SU-DHL-6 (cell line): ENCODE results near the gene LHFPL4.

Experiments
- H2AFZ ChIP-seq: fragments of 200-600 bp; sonication (generic); 2 replicates; pipeline ENCODE4 v1.6.1; 2014; ENCODE audit warnings: low read depth, mild to moderate bottlenecking, moderate library complexity, mixed read lengths, antibody characterized with exemption, low read length; ENCODE audit not compliant: severe bottlenecking
- H3F3A ChIP-seq: fragments of 200-600 bp; shearing (Covaris generic); 2 replicates; pipeline ENCODE4 v1.6.0; 2016; ENCODE audit warnings: antibody characterized with exemption, mild to moderate bottlenecking; ENCODE audit not compliant: insufficient read depth
- H3K27ac ChIP-seq: fragments of 200-600 bp; sonication (generic); 2 replicates; pipeline ENCODE4 v1.5.1; 2016; ENCODE audit warnings: low read depth, mild to moderate bottlenecking, low read length, moderate library complexity, mixed read lengths
- H3K27me3 ChIP-seq: fragments of 200-600 bp; sonication (generic), shearing (Covaris generic); 2 replicates; pipeline ENCODE4 v1.6.0; 2014; ENCODE audit warnings: mild to moderate bottlenecking, low read length
- H3K36me3 ChIP-seq: fragments of 200-600 bp; sonication (generic); 2 replicates; pipeline ENCODE4 v1.6.1; 2014; ENCODE audit warnings: mild to moderate bottlenecking, low read length, mixed read lengths
- H3K4me2 ChIP-seq: fragments of 300-600, 200-600 bp; shearing (Covaris generic), sonication (generic); 2 replicates; pipeline ENCODE4 v1.6.0; 2014; ENCODE audit warnings: low read length, low read depth, mild to moderate bottlenecking; ENCODE audit not compliant: poor library complexity, severe bottlenecking
- H3K4me3 ChIP-seq: fragments of 200-600 bp; sonication (generic); 2 replicates; pipeline ENCODE4 v1.5.1; 2014; ENCODE audit warnings: antibody characterized with exemption, low read length, mild to moderate bottlenecking, mixed read lengths; ENCODE audit not compliant: insufficient read depth, poor library complexity, severe bottlenecking
- H3K79me2 ChIP-seq: fragments of 200-600 bp; sonication (generic); 2 replicates; pipeline ENCODE4 v1.6.1; 2014; ENCODE audit warnings: mild to moderate bottlenecking, low read length, moderate library complexity; ENCODE audit not compliant: insufficient read depth
- H3K9ac ChIP-seq: fragments of 200-600 bp; sonication (generic); 2 replicates; pipeline ENCODE4 v1.7.0; 2014; ENCODE audit warnings: mild to moderate bottlenecking, low read length
- H3K9me2 ChIP-seq: fragments of 200-600 bp; sonication (generic); replicated peaks from 2 replicates; pipeline ENCODE4 v1.6.1; 2014; ENCODE audit warnings: low read length; ENCODE audit not compliant: insufficient read depth
- H3K9me3 ChIP-seq: fragments of 200-600 bp; sonication (generic); 2 replicates; pipeline ENCODE4 v1.6.1; 2014; ENCODE audit warnings: low read length, mixed read lengths; ENCODE audit not compliant: insufficient read depth
- H4K20me1 ChIP-seq: fragments of 200-600 bp; sonication (generic); 2 replicates; pipeline ENCODE4 v1.6.1; 2014; ENCODE audit warnings: low read depth, mild to moderate bottlenecking, antibody characterized with exemption, low read length, moderate library complexity, mixed read lengths
- CTCF ChIP-seq: fragments of 200-600 bp; sonication (generic); IDR thresholded peaks from one replicate; pipeline ENCODE4 v1.5.1; 2017; ENCODE audit warnings: antibody characterized with exemption, mild to moderate bottlenecking, low read length, moderate library complexity; ENCODE audit not compliant: insufficient read depth, poor library complexity, severe bottlenecking
- EZH2phosphoT487 ChIP-seq: fragments of 200-600 bp; sonication (generic), shearing (Covaris generic); conservative IDR thresholded peaks from 2 replicates; pipeline ENCODE4 v1.6.1; 2018; ENCODE audit warnings: mild to moderate bottlenecking, antibody characterized with exemption, low read length, moderate library complexity, mixed read lengths

LHFPL4 gene

GRCh38 chr3:9508781-9509180 lies 44.8 kb downstream of the LHFPL4 start:
- H4K20me1 ChIP-seq: no peaks in the 10 kb centered on the region
- no peak overlapping the region for H3K4me3 ChIP-seq
- no peaks in the 10 kb centered on the region for H3K27me3 ChIP-seq
- no peaks in the 10 kb centered on the region for H3K9me3 ChIP-seq
- no peak overlapping the region for H2AFZ ChIP-seq
- TF ChIP-seq EZH2phosphoT487 (no peak), CTCF (no peak)
- no peaks in the 10 kb centered on the region for H3F3A ChIP-seq
- H3K9ac ChIP-seq: no peak overlapping the region
- H3K4me2 ChIP-seq: no peak overlapping the region
- H3K9me2 ChIP-seq: no peaks in the 10 kb centered on the region
- no peak overlapping the region for H3K27ac ChIP-seq
- no peaks in the 10 kb centered on the region for H3K79me2 ChIP-seq
- H3K36me3 ChIP-seq: no peaks in the 10 kb centered on the region

- H2AFZ ChIP-seq: no peak overlapping the region
- H3K9me3 ChIP-seq: no peaks in the 10 kb centered on the region
- no peaks in the 10 kb centered on the region for H3K36me3 ChIP-seq
- TF ChIP-seq EZH2phosphoT487 (no peak), CTCF (no peak)
- H3K9me2 ChIP-seq: no peaks in the 10 kb centered on the region
- no peak overlapping the region for H3K4me3 ChIP-seq
- H3K9ac ChIP-seq: no peak overlapping the region
- no peaks in the 10 kb centered on the region for H3K79me2 ChIP-seq
- no peaks in the 10 kb centered on the region for H3K27me3 ChIP-seq
- no peak overlapping the region for H3K4me2 ChIP-seq
- no peaks in the 10 kb centered on the region for H4K20me1 ChIP-seq
- H3F3A ChIP-seq: no peaks in the 10 kb centered on the region
- H3K27ac ChIP-seq: no peak overlapping the region
Observed at GRCh38 chr3:9507586-9508578, 45.7 kb downstream of the LHFPL4 start.

GRCh38 chr3:9503283-9503682 lies 50.3 kb downstream of the LHFPL4 start:
- no peak overlapping the region for H2AFZ ChIP-seq
- no peaks in the 10 kb centered on the region for H3F3A ChIP-seq
- TF ChIP-seq EZH2phosphoT487: no peak
- TF ChIP-seq CTCF: peak; percentile 71
- H3K9me2 ChIP-seq: no peaks in the 10 kb centered on the region
- no peaks in the 10 kb centered on the region for H3K27me3 ChIP-seq
- no peaks in the 10 kb centered on the region for H3K36me3 ChIP-seq
- no peak overlapping the region for H3K27ac ChIP-seq
- no peaks in the 10 kb centered on the region for H4K20me1 ChIP-seq
- H3K9me3 ChIP-seq: no peaks in the 10 kb centered on the region
- H3K79me2 ChIP-seq: no peaks in the 10 kb centered on the region
- no peak overlapping the region for H3K4me3 ChIP-seq
- no peak overlapping the region for H3K4me2 ChIP-seq
- no peak overlapping the region for H3K9ac ChIP-seq
